Calu3 (cell line): Measurements from ENCODE around the gene DHCR24. TPM values are rescaled to one million over a fixed set of nuclear protein-coding genes. Genes with fewer than 3 reads are reported as not detected.

ENCODE experiments used
- BruUV-seq: library from RNA; stranded (reverse); fragments of 400-500 nt; replicated peaks from 2 replicates; lab custom pipeline; 2021; lab: Mats Ljungman, UMichigan
- CTCF ChIA-PET: fragments of 300-600 bp; sonication (Branson Sonifier 250); formaldehyde crosslinking; loops from one replicate; lab custom pipeline; 2022; ENCODE audit warnings: antibody characterized with exemption; lab: Charles Lee
- DNase-seq: peaks from one replicate; pipeline ENCODE4 v3.0.0; 2022
- H3K27ac Mint-ChIP-seq: one replicate; pipeline ENCODE4 v1.8.0; 2022; ENCODE audit warnings: mixed read lengths; ENCODE audit not compliant: unreplicated experiment
- H3K27me3 Mint-ChIP-seq: one replicate; pipeline ENCODE4 v1.8.0; 2022; ENCODE audit warnings: mixed read lengths; ENCODE audit not compliant: unreplicated experiment
- H3K36me3 Mint-ChIP-seq: one replicate; pipeline ENCODE4 v1.8.0; 2022; ENCODE audit warnings: mild to moderate bottlenecking, moderate library complexity, mixed read lengths; ENCODE audit not compliant: insufficient read depth, unreplicated experiment
- H3K4me1 Mint-ChIP-seq: one replicate; pipeline ENCODE4 v1.8.0; 2022; ENCODE audit warnings: mild to moderate bottlenecking, low read depth, mixed read lengths; ENCODE audit not compliant: unreplicated experiment
- H3K4me3 Mint-ChIP-seq: one replicate; pipeline ENCODE4 v1.8.0; 2022; ENCODE audit warnings: mild to moderate bottlenecking, low read depth, moderate library complexity, mixed read lengths; ENCODE audit not compliant: unreplicated experiment
- H3K9me3 Mint-ChIP-seq: one replicate; pipeline ENCODE4 v1.8.0; 2022; ENCODE audit warnings: low read depth, mixed read lengths; ENCODE audit not compliant: unreplicated experiment
- CTCF ChIP-seq: fragments of 200-600 bp; IDR thresholded peaks from one replicate; pipeline ENCODE4 v1.8.0; 2022; ENCODE audit warnings: antibody characterized with exemption; ENCODE audit not compliant: unreplicated experiment
- intact Hi-C: fragments of 100-400 bp; cut with micrococcal nuclease; formaldehyde crosslinking; loops from one replicate; pipeline ENCODE4 v1.10.0; 2022; ENCODE audit not compliant: unreplicated experiment
- total RNA-seq: library from RNA; stranded (reverse); gene quantifications from 2 replicates; pipeline ENCODE4 v1.2.3, GENCODE V29; 2022

The DHCR24 gene
- total RNA-seq, 1 experiment from 2014 or later: 469 TPM

GRCh38 chr1:54889132-54889725 lies 2.2 kb upstream of the DHCR24 start:
- TF ChIP-seq CTCF: no peak
- BruUV-seq: no TSS peak
- DNase-seq: no peak
- intact Hi-C loops: loop anchor here (5.0 kb wide), 1 partner anchor 48 kb away; no protein-coding TSS in a partner anchor
- Mint-ChIP-seq H3K4me1 (peaks cover 29% of the 10 kb centered on the region), H3K4me3 (no peak overlapping the region), H3K36me3 (peaks cover 38% of the 10 kb centered on the region), H3K27ac (no peak overlapping the region), H3K9me3 (no peaks in the 10 kb centered on the region), H3K27me3 (no peaks in the 10 kb centered on the region)
- CTCF ChIA-PET: interaction anchor here (0.6 kb wide), 1 partner anchor 654 kb away, joined by 3 read pairs; no protein-coding TSS in a partner anchor

DNA sequence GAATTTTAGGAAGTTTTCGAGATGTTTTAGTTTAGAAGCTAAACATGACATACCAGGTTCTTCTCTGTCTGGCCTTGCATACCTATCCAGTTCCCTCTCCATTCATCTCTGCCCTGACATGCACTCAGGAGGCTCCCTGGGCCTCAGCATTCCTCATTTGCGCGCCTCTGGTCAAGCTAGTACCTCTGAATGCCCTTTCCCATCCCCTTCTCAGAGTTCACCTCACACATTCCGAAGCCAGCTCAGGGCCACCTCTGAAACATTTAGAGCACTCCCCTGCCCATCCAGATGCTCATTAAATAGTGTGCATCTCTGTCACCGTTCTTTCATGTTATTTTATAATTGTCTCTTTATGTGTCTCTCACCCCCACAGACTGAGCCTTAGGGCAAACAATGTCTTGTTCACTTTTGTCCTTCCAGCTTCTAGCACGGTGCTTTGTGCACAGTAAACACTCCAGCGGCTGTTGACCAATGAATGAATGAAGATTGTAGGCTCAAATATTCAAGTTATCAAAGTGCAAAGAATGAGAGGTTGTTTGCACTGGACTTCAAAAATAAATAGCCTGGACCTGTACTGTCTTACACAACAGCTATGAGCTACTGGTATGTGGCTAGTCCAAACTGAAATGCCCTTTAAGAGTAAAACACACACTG lies 1.2 kb upstream of the DHCR24 start:
- CTCF ChIA-PET: interaction anchor here (0.6 to 2.2 kb wide), 3 partner anchors 31 to 134 kb away, joined by 3 to 8 read pairs (median 7); no protein-coding TSS in a partner anchor
- Mint-ChIP-seq H3K4me1 (peaks cover 39% of the 10 kb centered on the region), H3K27ac (peak overlapping the region; percentile 38), H3K27me3 (no peaks in the 10 kb centered on the region), H3K9me3 (no peaks in the 10 kb centered on the region), H3K36me3 (peaks cover 49% of the 10 kb centered on the region), H3K4me3 (peak overlapping the region; percentile 85)
- no peak for DNase-seq
- no TSS peak for BruUV-seq
- intact Hi-C loops: loop anchor here (5.0 kb wide), 1 partner anchor 49 kb away; no protein-coding TSS in a partner anchor
- no peak for TF ChIP-seq CTCF

- BruUV-seq: TSS peak; percentile 60
- peak; percentile 17 for DNase-seq
- CTCF ChIA-PET: interaction anchor here (0.6 to 2.5 kb wide), 4 partner anchors 30 to 135 kb away, joined by 3 to 8 read pairs (median 7); no protein-coding TSS in a partner anchor
- no peaks in the 10 kb centered on the region for H3K27me3 Mint-ChIP-seq
- H3K27ac Mint-ChIP-seq: peak overlapping the region; percentile 38
- TF ChIP-seq CTCF: no peak
- intact Hi-C loops: loop anchor here (5.0 kb wide), 1 partner anchor 50 kb away; no protein-coding TSS in a partner anchor
- peaks cover 54% of the 10 kb centered on the region for H3K36me3 Mint-ChIP-seq
- peaks cover 44% of the 10 kb centered on the region for H3K4me1 Mint-ChIP-seq
- peak overlapping the region; percentile 85 for H3K4me3 Mint-ChIP-seq
- no peaks in the 10 kb centered on the region for H3K9me3 Mint-ChIP-seq
These were observed 673 bp upstream of the DHCR24 start for GRCh38 chr1:54887665-54888071.

DNA sequence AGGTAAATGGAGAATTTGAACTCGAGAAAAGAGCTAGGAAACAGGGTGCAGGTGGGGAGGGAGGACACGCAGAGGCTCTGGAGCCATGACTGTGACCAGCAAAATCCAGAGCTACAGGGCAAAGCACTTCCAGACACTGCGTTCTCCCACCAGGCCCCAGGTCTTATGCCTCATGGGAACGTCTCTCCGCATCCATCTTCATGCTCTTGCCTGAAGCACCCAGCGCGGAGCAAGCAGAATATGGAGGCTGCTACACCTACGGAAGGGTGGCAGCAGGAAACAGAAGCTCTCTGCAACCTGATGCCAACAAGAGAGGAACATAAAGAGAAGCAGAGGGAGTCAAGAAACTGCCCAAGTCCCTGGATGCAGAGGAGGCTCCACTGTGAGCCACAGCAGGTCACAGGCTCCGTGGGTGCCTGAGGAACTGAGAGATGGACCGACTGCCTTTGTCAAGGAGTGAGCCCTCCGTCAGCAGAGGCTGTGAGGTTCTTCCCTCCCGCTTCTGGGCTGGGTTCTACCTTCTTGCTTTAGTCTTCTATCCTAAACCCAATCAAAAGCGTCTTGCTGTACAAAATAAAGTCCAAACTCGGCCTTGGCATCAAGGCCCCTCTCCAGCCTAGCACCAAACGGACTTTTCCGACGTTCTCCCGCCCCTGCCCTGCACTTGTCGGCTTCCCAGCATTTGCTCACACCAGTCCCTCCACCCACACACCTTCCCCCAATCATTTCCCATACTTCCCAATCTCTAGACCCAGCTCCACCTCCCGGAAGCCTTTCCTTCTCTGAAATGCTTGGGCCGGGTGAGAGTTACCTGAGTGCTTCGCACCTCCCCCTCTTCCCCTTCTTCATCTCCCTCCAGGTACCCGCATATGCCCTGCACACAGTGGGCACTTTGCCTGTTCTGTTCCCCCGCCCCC lies 930 bp downstream of the DHCR24 start:
- TF ChIP-seq CTCF: no peak
- Mint-ChIP-seq H3K36me3 (peaks cover 67% of the 10 kb centered on the region), H3K9me3 (no peaks in the 10 kb centered on the region), H3K4me1 (peaks cover 59% of the 10 kb centered on the region), H3K27ac (peak overlapping the region; percentile 14), H3K27me3 (no peaks in the 10 kb centered on the region), H3K4me3 (peak overlapping the region; percentile 85)
- intact Hi-C loops: loop anchor here (5.0 kb wide), 1 partner anchor 51 kb away; no protein-coding TSS in a partner anchor
- CTCF ChIA-PET: interaction anchor here (0.6 to 2.5 kb wide), 11 partner anchors 17 to 386 kb away, joined by 3 to 11 read pairs (median 5); no protein-coding TSS in a partner anchor
- no TSS peak for BruUV-seq
- peak; percentile 63 for DNase-seq
